Caco-2 (cell line): ENCODE data around the gene PCDHGB1. TPM values are rescaled to one million over a fixed set of nuclear protein-coding genes. Genes with fewer than 3 reads are reported as not detected.
A peak's percentile ranks its signal among the peaks of the same experiment; 100 is the strongest.

Experiments used
- BruUV-seq: library from RNA; stranded (reverse); fragments of 400-500 nt; replicated peaks from 2 replicates; lab custom pipeline; 2021; lab: Mats Ljungman, UMichigan
- CTCF ChIA-PET: fragments of 300-600 bp; sonication (Branson Sonifier 250); formaldehyde crosslinking; loops from one replicate; lab custom pipeline; 2022; ENCODE audit warnings: antibody characterized with exemption; lab: Charles Lee
- POLR2A ChIA-PET: fragments of 300-600 bp; sonication (Branson Sonifier 250); formaldehyde crosslinking; loops from one replicate; lab custom pipeline; 2022; ENCODE audit warnings: antibody characterized with exemption; lab: Charles Lee
- DNase-seq, 2 experiments: peaks; one replicate each; pipeline versions ENCODE4 v3.0.0 to v3.0.0-alpha.2; 2020 to 2022
- H3K27me3 ChIP-seq: replicated peaks from 2 replicates; pipeline ENCODE4 v1.6.0; 2011; ENCODE audit warnings: low read length; ENCODE audit not compliant: control insufficient read depth, insufficient read depth
- H3K36me3 ChIP-seq: 2 replicates; pipeline ENCODE4 v1.5.1; 2011; ENCODE audit warnings: low read length; ENCODE audit not compliant: control insufficient read depth, insufficient read depth
- H3K4me1 ChIP-seq: fragments of 250-450 bp; sonication (Bioruptor Pico); 2 replicates; pipeline ENCODE4 v1.5.1; 2020; ENCODE audit warnings: mild to moderate bottlenecking
- H3K4me3 ChIP-seq: 2 replicates; pipeline ENCODE4 v1.5.1; 2011; ENCODE audit warnings: low read depth, mild to moderate bottlenecking, control low read depth, low read length
- H3K9me3 ChIP-seq: fragments of 250-450 bp; sonication (Bioruptor Pico); 2 replicates; pipeline ENCODE4 v1.5.1; 2020; ENCODE audit warnings: mild to moderate bottlenecking, moderate library complexity
- H3K27ac Mint-ChIP-seq: one replicate; pipeline ENCODE4 v1.8.0; 2022; ENCODE audit warnings: mixed read lengths; ENCODE audit not compliant: unreplicated experiment
- H3K27me3 Mint-ChIP-seq: one replicate; pipeline ENCODE4 v1.8.0; 2022; ENCODE audit warnings: mixed read lengths; ENCODE audit not compliant: insufficient read depth, unreplicated experiment
- H3K36me3 Mint-ChIP-seq: one replicate; pipeline ENCODE4 v1.8.0; 2022; ENCODE audit warnings: mild to moderate bottlenecking, mixed read lengths; ENCODE audit not compliant: insufficient read depth, unreplicated experiment
- H3K4me1 Mint-ChIP-seq: one replicate; pipeline ENCODE4 v1.8.0; 2022; ENCODE audit warnings: low read depth, mixed read lengths; ENCODE audit not compliant: unreplicated experiment
- H3K4me3 Mint-ChIP-seq: one replicate; pipeline ENCODE4 v1.8.0; 2022; ENCODE audit warnings: mild to moderate bottlenecking, moderate library complexity, mixed read lengths; ENCODE audit not compliant: unreplicated experiment
- H3K9me3 Mint-ChIP-seq: one replicate; pipeline ENCODE4 v1.8.0; 2022; ENCODE audit warnings: mixed read lengths; ENCODE audit not compliant: unreplicated experiment
- CTCF ChIP-seq, 2 experiments: fragments of 200-600 bp in 1 of 2; IDR thresholded peaks; 1 replicate in 1 of 2; 2 replicates in 1 of 2; pipeline versions ENCODE4 v1.5.1 to v1.8.0; 2011 to 2022; ENCODE audit warnings: antibody characterized with exemption in 1 of 2, control low read depth in 1 of 2, inconsistent platforms in 1 of 2, low read depth in 1 of 2, low read length in 1 of 2, mild to moderate bottlenecking in 1 of 2, moderate library complexity in 1 of 2; ENCODE audit not compliant: insufficient read depth in 1 of 2, severe bottlenecking in 1 of 2, unreplicated experiment in 1 of 2
- intact Hi-C: fragments of 100-400 bp; cut with micrococcal nuclease; formaldehyde crosslinking; loops from one replicate; pipeline ENCODE4 v1.10.0; 2022; ENCODE audit not compliant: unreplicated experiment
- total RNA-seq: library from RNA; stranded (reverse); gene quantifications from 2 replicates; pipeline ENCODE4 v1.2.3, GENCODE V29; 2022

Gene PCDHGB1
- total RNA-seq, 1 experiment from 2014 or later, result 0.66 TPM

- intact Hi-C loops, result no loop called here
- no peak for DNase-seq
- CTCF ChIA-PET, result interaction anchor here (0.8 kb wide), 1 partner anchor 9 kb away, joined by 3 read pairs; the partner anchor contains the start of gene PCDHGB5
- Histone ChIP-seq H3K9me3 (no peaks in the 10 kb centered on the region), H3K4me3 (no peak overlapping the region), H3K36me3 (no peaks in the 10 kb centered on the region), H3K4me1 (no peaks in the 10 kb centered on the region), H3K27me3 (no peaks in the 10 kb centered on the region)
- H3K9me3 Mint-ChIP-seq, result peaks cover 19% of the 10 kb centered on the region
- no peak overlapping the region for H3K4me3 Mint-ChIP-seq
- H3K27ac Mint-ChIP-seq, result no peak overlapping the region
- POLR2A ChIA-PET, result no interaction called here
- no peak for TF ChIP-seq CTCF (IDR thresholded peaks at IDR 0.05; ENCODE audit: insufficient read depth in 1 of 2, low read depth in 1 of 2, low read length in 1 of 2, severe bottlenecking in 1 of 2, unreplicated experiment in 1 of 2)
- H3K27me3 Mint-ChIP-seq, result no peaks in the 10 kb centered on the region
- no TSS peak for BruUV-seq
- H3K4me1 Mint-ChIP-seq, result no peaks in the 10 kb centered on the region
- H3K36me3 Mint-ChIP-seq, result no peaks in the 10 kb centered on the region
Measured at GRCh38 chr5:141388661-141389060, 38.8 kb downstream of the PCDHGB1 start.

GRCh38 chr5:141389153-141390042 is 39.5 kb downstream of the PCDHGB1 start:
- POLR2A ChIA-PET, result no interaction called here
- intact Hi-C loops, result no loop called here
- TF ChIP-seq CTCF (IDR thresholded peaks at IDR 0.05; ENCODE audit: insufficient read depth in 1 of 2, low read depth in 1 of 2, low read length in 1 of 2, severe bottlenecking in 1 of 2, unreplicated experiment in 1 of 2), result no peak
- H3K9me3 ChIP-seq, result no peaks in the 10 kb centered on the region
- CTCF ChIA-PET, result interaction anchor here (0.8 to 1.5 kb wide), 2 partner anchors 8 to 175 kb away, joined by 3 to 5 read pairs; partner anchors contain the start of gene PCDHGB5
- no peaks in the 10 kb centered on the region for H3K27me3 ChIP-seq
- Mint-ChIP-seq H3K9me3 (peaks cover 19% of the 10 kb centered on the region), H3K4me3 (no peak overlapping the region), H3K27ac (no peak overlapping the region), H3K36me3 (no peaks in the 10 kb centered on the region), H3K4me1 (no peaks in the 10 kb centered on the region), H3K27me3 (no peaks in the 10 kb centered on the region)
- H3K36me3 ChIP-seq, result no peaks in the 10 kb centered on the region
- no peak for DNase-seq
- no peak overlapping the region for H3K4me3 ChIP-seq
- BruUV-seq, result no TSS peak
- H3K4me1 ChIP-seq, result no peaks in the 10 kb centered on the region

GRCh38 chr5:141392429-141393198 is 42.7 kb downstream of the PCDHGB1 start, which contains the start of gene PCDHGA8:
Gene PCDHGA8 (plus strand): TSS chr5:141392633. CDS start chr5:141392814, 181 bp downstream.
- Histone ChIP-seq H3K4me3 (no peak within 1 kb of the TSS), H3K9me3 (no peaks in the 10 kb centered on the region), H3K36me3 (no peaks in the 10 kb centered on the region), H3K27me3 (no peaks in the 10 kb centered on the region), H3K4me1 (no peaks in the 10 kb centered on the region)
- ChIA-PET POLR2A (no interaction called here), CTCF (no interaction called here)
- no peaks in the 10 kb centered on the region for H3K27me3 Mint-ChIP-seq
- no peak for DNase-seq
- no peaks in the 10 kb centered on the region for H3K36me3 Mint-ChIP-seq
- H3K9me3 Mint-ChIP-seq, result peaks cover 19% of the 10 kb centered on the region
- TF ChIP-seq CTCF (IDR thresholded peaks at IDR 0.05; ENCODE audit: insufficient read depth in 1 of 2, low read depth in 1 of 2, low read length in 1 of 2, severe bottlenecking in 1 of 2, unreplicated experiment in 1 of 2), result peak in 1 of 2 experiments; percentile 3
- no peaks in the 10 kb centered on the region for H3K4me1 Mint-ChIP-seq
- no peak within 1 kb of the TSS for H3K27ac Mint-ChIP-seq
- H3K4me3 Mint-ChIP-seq, result no peak within 1 kb of the TSS
- no TSS peak for BruUV-seq
- intact Hi-C loops, result no loop called here
